Endothelial cell (in vitro differentiated cells): ENCODE measurements around the gene G6PD. TPM values are rescaled to one million over a fixed set of nuclear protein-coding genes. Genes with fewer than 3 reads are reported as not detected.
"Not testable (repeated sequence)": the region's sequence is repeated elsewhere in the genome, so short reads cannot be mapped to it uniquely, and the experiment has no call there.

Experiments
- DNase-seq: peaks from one replicate; pipeline ENCODE4 v3.0.0; 2021; ENCODE audit warnings: low spot score
- H3K27ac Mint-ChIP-seq: one replicate; pipeline ENCODE4 v1.8.0; 2021; ENCODE audit warnings: mixed read lengths, inconsistent platforms; ENCODE audit not compliant: unreplicated experiment
- H3K27me3 Mint-ChIP-seq: one replicate; pipeline ENCODE4 v1.8.0; 2021; ENCODE audit warnings: mild to moderate bottlenecking, moderate library complexity, mixed read lengths, inconsistent platforms; ENCODE audit not compliant: unreplicated experiment
- H3K36me3 Mint-ChIP-seq: one replicate; pipeline ENCODE4 v1.8.0; 2021; ENCODE audit warnings: mild to moderate bottlenecking, low read depth, mixed read lengths, inconsistent platforms; ENCODE audit not compliant: unreplicated experiment
- H3K4me1 Mint-ChIP-seq: one replicate; pipeline ENCODE4 v1.8.0; 2021; ENCODE audit warnings: mild to moderate bottlenecking, mixed read lengths, inconsistent platforms; ENCODE audit not compliant: unreplicated experiment
- H3K4me3 Mint-ChIP-seq: one replicate; pipeline ENCODE4 v1.8.0; 2021; ENCODE audit warnings: mild to moderate bottlenecking, mixed read lengths, inconsistent platforms; ENCODE audit not compliant: unreplicated experiment
- H3K9me3 Mint-ChIP-seq: one replicate; pipeline ENCODE4 v1.8.0; 2021; ENCODE audit warnings: mixed read lengths, inconsistent platforms; ENCODE audit not compliant: unreplicated experiment
- total RNA-seq: library from RNA; stranded (reverse); fragmentation: NEBNext Ultra II Directional; extraction: Animal tissue kit (Norgen Biotek cat#: 25700); gene quantifications from one replicate; pipeline ENCODE4 v1.2.1, GENCODE V29; 2021; ENCODE audit not compliant: unreplicated experiment
- TF ChIP-seq, protein P1 (sequence below): fragments of 200-600 bp; sonication (generic); IDR thresholded peaks from one replicate; pipeline ENCODE4 v1.5.0; 2021; ENCODE audit warnings: antibody characterized with exemption; ENCODE audit not compliant: unreplicated experiment

The G6PD gene
- total RNA-seq, 1 donor from 2014 or later = 46.4 TPM

DNA sequence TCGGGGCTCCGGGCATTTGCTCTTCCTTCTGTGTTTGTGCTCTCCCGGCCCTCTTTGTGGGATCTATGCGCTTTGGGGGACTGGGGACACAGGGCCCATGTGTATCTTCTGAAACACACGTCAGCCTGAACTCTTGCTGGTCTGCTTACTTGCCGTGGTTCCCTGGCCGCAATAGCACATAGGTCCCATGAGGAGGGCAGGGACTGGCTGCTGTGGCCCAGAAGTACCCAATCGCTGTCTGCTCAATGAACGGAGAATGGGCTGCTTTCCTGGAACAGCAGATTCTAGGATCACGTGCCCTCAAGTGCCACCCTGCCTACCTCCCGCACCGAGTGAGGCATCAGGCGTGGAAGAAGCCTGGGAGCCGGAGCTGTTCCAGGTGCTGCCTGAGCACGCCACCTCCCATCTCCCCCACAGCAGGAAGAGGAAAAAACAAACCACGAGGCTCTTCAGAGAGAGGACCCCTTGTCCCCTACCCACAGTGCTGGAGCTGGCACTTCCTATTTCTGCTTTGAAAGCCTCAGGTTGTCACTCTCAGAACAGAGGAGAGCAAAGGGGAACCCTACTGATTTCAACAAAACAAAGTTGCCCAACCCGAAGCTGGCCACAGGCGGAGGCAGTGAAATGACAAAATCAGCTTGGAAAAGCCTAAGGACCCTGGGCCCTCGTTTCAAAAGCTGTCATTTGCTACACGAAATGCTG is 3.8 kb downstream of the G6PD start:
- TF ChIP-seq, protein P1, sequence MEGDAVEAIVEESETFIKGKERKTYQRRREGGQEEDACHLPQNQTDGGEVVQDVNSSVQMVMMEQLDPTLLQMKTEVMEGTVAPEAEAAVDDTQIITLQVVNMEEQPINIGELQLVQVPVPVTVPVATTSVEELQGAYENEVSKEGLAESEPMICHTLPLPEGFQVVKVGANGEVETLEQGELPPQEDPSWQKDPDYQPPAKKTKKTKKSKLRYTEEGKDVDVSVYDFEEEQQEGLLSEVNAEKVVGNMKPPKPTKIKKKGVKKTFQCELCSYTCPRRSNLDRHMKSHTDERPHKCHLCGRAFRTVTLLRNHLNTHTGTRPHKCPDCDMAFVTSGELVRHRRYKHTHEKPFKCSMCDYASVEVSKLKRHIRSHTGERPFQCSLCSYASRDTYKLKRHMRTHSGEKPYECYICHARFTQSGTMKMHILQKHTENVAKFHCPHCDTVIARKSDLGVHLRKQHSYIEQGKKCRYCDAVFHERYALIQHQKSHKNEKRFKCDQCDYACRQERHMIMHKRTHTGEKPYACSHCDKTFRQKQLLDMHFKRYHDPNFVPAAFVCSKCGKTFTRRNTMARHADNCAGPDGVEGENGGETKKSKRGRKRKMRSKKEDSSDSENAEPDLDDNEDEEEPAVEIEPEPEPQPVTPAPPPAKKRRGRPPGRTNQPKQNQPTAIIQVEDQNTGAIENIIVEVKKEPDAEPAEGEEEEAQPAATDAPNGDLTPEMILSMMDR = no peak
- no peak overlapping the region for H3K27ac Mint-ChIP-seq
- no peaks in the 10 kb centered on the region for H3K9me3 Mint-ChIP-seq
- peaks cover 3% of the 10 kb centered on the region for H3K36me3 Mint-ChIP-seq
- no peak for DNase-seq
- no peak overlapping the region for H3K4me3 Mint-ChIP-seq
- H3K27me3 Mint-ChIP-seq = peaks cover 4% of the 10 kb centered on the region
- H3K4me1 Mint-ChIP-seq = peaks cover 3% of the 10 kb centered on the region

DNA sequence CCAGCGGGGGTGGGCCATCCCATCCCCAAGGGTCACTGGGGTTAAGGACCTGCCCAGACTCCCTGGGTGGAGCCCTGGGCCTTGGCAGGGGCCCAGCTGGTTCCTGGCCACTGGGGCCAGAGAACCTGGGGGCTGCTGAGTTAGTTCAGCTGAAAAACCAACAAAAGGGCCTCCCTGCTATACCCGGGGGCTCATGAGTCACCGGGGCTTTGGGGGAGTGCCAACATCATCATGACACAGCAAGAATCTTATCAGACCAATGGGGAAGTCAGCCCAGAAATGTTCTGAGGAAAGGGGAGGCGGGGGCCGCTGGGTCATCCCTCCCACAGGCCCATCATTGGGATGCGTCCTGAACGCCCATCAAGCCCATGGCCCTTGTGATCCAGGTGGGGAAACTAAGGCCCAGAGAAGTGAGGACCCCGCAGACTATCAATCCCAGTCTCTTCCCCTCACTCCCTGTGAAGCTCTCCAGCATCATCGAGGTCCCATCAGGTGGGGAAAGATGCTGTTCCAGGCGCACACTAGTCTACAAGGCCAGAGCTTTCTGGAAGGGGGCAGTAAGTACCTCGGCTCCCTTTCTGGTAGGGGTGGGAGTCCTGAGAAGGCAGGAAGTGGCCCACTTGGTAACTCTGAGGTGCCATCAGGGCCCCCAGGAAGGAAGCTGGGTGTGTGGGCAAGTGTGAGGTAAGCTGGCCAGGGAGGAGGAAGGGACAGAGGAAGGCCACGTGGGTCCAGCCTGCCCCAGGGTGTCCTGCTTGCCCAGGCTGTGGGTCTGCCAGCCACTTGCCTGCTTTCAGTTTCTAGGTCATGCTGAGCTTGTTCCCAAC is 4.5 kb downstream of the G6PD start:
- no peak overlapping the region for H3K27ac Mint-ChIP-seq
- peaks cover 3% of the 10 kb centered on the region for H3K36me3 Mint-ChIP-seq
- H3K4me3 Mint-ChIP-seq = no peak overlapping the region
- DNase-seq = no peak
- no peaks in the 10 kb centered on the region for H3K4me1 Mint-ChIP-seq
- no peaks in the 10 kb centered on the region for H3K9me3 Mint-ChIP-seq
- H3K27me3 Mint-ChIP-seq = peaks cover 3% of the 10 kb centered on the region
- TF ChIP-seq, protein P1 = no peak

DNA sequence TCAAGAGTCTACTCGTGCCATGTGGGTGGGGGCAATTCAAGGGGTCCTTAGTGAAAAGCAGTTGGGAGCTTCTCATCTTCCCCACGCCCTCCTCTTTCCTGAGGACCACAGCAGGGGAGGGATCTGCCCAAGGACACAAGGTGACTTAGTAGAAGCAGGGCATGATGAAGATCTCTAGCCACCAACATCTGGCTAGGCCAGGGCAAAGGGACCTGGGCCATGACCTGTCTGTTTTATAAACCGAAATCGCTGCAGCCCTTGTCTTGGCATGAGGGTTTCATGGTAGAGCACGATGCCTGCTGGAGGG is 5.1 kb downstream of the G6PD start:
- no peak overlapping the region for H3K4me3 Mint-ChIP-seq
- H3K27me3 Mint-ChIP-seq = peaks cover 3% of the 10 kb centered on the region
- TF ChIP-seq, protein P1 = no peak
- H3K36me3 Mint-ChIP-seq = peaks cover 3% of the 10 kb centered on the region
- no peak overlapping the region for H3K27ac Mint-ChIP-seq
- H3K4me1 Mint-ChIP-seq = no peaks in the 10 kb centered on the region
- H3K9me3 Mint-ChIP-seq = no peaks in the 10 kb centered on the region
- no peak for DNase-seq

DNA sequence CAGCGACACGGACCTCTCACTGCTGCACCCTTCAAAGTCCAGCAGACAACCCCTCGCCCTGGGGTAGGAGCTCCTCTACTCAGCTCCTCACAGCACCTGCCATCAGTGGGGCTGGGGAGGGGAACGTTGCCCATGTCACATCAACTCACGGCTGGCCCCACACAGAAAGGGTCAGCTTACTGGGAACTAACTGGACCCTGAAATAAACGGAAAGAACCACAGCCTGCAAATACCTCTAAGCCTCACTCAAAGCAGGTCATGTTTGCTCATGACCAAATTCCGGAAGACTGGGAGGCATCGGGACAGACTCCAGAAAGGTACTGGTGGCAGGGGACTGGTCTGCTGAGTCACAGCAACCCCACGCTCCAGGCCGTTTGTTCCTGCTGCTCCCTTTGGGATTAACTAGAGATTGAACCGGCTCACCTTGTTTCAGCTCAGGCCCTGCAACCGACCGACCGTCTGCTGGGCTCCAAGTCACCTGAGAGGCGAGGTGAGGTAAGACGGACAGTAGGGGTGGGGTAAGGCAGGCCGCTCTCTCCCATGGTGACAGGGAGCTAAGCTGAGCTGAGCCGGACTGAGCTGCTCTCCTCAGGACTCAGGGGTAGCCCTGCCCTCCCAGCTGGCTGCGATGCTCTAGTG is 5.6 kb downstream of the G6PD start:
- H3K4me3 Mint-ChIP-seq = no peak overlapping the region
- H3K27ac Mint-ChIP-seq = no peak overlapping the region
- DNase-seq = no peak
- TF ChIP-seq, protein P1 = no peak
- H3K9me3 Mint-ChIP-seq = no peaks in the 10 kb centered on the region
- no peaks in the 10 kb centered on the region for H3K4me1 Mint-ChIP-seq
- H3K36me3 Mint-ChIP-seq = peaks cover 3% of the 10 kb centered on the region
- peaks cover 1% of the 10 kb centered on the region for H3K27me3 Mint-ChIP-seq

DNA sequence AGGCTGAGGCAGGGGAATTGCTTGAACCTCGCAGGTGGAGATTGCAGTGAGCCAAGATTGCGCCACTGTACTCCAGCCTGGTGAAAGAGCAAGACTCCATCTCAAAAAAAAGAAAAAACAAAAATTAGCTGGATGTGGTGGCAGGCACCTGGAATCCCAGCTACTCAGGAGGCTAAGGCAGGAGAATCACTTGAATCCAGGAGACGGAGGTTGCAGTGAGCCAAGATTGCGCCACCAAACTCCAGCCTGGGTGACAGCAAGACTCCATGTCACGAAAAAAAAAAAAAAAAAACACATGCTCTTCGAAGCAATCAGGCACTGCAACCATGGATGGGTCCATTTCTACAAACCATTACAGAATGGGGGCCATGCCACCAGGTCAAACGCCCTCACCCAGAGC is 6.3 kb downstream of the G6PD start:
- H3K36me3 Mint-ChIP-seq, H3K27ac Mint-ChIP-seq, DNase-seq, H3K4me1 Mint-ChIP-seq, H3K27me3 Mint-ChIP-seq, H3K4me3 Mint-ChIP-seq, H3K9me3 Mint-ChIP-seq: not testable (repeated sequence)
